Measurements from ENCODE around the gene RXFP1.

- no peak for TF ChIP-seq CTCF (IDR thresholded peaks at IDR 0.05; ENCODE audit: insufficient read depth, low read length)
- TF ChIP-seq REST (IDR thresholded peaks at IDR 0.05; ENCODE audit: insufficient replicate concordance, low read depth): no peak
- TF ChIP-seq POLR2AphosphoS5 (IDR thresholded peaks at IDR 0.05; ENCODE audit: low read depth): no peak
These were observed 15.2 kb downstream of the RXFP1 start for GRCh38 chr4:158536833-158537232.

Measured in HL-60 (cell line).